Retinal pigment epithelial cell (primary cell): Measurements from ENCODE around the gene CENPC.
A peak's percentile ranks its signal among the peaks of the same experiment; 100 is the strongest.

Source experiments
- DNase-seq: peaks from one replicate; pipeline ENCODE4 v3.0.0-alpha.2; 2010; ENCODE audit warnings: low read depth
- H3K4me3 ChIP-seq: 2 replicates; pipeline ENCODE4 v1.5.1; 2011; ENCODE audit warnings: mild to moderate bottlenecking, low read length, control low read depth, moderate library complexity
- TF ChIP-seq, protein P1 (sequence below): conservative IDR thresholded peaks from 2 replicates; pipeline ENCODE4 v1.5.1; 2011; ENCODE audit warnings: low read depth, low read length, control low read depth, inconsistent platforms

Gene CENPC

DNA sequence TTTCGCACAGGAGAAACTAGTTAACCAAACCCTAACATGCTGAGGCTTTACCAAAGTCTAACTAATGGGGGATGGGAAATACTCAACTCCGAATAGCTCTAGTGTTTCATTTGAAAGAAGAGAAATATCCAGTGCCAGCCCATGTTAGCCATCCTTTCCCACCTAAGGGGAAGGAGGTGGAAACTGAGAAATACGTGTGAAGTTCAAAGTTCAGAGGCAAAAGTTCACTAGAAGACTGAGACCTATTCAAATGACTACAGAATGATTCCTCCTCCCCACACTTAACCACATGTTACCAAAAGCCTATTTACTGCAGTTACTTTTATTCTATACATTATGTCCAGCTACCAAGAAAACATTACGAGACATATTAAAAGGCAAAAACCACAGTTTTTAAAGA, 106.3 kb downstream of the CENPC start:
- no peak for DNase-seq
- no peak overlapping the region for H3K4me3 ChIP-seq
- TF ChIP-seq, protein P1, sequence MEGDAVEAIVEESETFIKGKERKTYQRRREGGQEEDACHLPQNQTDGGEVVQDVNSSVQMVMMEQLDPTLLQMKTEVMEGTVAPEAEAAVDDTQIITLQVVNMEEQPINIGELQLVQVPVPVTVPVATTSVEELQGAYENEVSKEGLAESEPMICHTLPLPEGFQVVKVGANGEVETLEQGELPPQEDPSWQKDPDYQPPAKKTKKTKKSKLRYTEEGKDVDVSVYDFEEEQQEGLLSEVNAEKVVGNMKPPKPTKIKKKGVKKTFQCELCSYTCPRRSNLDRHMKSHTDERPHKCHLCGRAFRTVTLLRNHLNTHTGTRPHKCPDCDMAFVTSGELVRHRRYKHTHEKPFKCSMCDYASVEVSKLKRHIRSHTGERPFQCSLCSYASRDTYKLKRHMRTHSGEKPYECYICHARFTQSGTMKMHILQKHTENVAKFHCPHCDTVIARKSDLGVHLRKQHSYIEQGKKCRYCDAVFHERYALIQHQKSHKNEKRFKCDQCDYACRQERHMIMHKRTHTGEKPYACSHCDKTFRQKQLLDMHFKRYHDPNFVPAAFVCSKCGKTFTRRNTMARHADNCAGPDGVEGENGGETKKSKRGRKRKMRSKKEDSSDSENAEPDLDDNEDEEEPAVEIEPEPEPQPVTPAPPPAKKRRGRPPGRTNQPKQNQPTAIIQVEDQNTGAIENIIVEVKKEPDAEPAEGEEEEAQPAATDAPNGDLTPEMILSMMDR = no peak

DNA sequence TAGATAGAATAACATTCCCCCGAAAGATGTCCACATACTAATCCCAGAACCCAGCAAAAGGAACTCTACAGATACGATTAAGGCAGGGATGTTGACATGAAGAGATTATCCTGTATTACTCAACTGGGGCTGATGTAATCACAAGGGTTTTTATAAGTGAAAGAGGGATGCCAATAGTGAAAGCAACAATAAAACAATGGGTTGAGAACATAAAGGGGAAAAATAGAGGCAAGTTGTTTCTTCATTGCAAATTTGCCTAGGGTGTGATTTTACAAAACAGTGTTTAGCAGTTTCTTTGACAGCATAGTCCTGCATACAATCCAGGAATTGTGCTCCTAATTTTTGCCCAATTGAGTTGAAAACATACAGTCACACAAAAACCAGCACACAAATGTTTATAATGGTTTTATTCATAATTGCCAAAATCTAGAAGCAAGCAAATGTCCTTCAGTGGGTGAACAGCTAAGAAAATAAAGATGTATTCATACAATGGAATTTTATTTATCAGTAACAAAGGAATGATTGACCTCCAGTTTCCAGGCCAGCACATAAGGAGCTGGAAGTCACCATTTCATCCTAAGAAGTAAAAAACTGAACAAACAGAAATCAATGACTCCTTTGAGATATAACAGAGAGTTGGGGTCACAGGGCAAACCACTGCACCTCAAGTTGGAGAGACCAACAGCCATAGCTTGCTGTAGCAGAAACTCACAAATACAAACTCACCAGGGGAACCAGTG, 107.2 kb downstream of the CENPC start:
- TF ChIP-seq, protein P1 = no peak
- H3K4me3 ChIP-seq = no peak overlapping the region
- peak; percentile 44 for DNase-seq

- TF ChIP-seq, protein P1 = no peak
- DNase-seq = no peak
- no peak overlapping the region for H3K4me3 ChIP-seq
These were observed 108.6 kb downstream of the CENPC start for GRCh38 chr4:67436742-67437141.

GRCh38 chr4:67430989-67431388, 114.3 kb downstream of the CENPC start:
- TF ChIP-seq, protein P1 = no peak

DNA sequence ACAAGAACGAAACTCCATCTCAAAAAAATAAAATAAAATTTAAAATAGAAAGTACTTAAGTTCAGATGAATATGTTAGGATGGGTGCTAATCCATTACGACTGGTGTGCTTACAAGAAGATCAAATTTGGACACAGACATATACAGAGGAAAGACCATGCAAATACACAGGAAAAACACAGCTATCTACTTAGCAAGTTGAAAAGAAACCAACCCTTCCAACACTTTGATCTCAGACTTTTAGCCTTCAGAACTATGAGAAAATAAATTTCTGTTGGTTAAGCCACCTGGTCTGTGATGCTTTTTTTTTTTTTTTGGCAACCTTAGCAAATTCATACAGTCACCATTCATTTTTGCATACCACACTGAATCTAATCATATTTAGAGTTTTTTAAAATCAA, 116.5 kb downstream of the CENPC start:
- TF ChIP-seq, protein P1 = no peak

More at GRCh38 chr4:67430989-67431388, 114.3 kb downstream of the CENPC start:
- no peak overlapping the region for H3K4me3 ChIP-seq
- DNase-seq = no peak

More for the DNA sequence above, 116.5 kb downstream of the CENPC start:
- H3K4me3 ChIP-seq = no peak overlapping the region
- DNase-seq = no peak
